ENCODE results near the gene RASA4B. TPM values are rescaled to one million over a fixed set of nuclear protein-coding genes. Genes with fewer than 3 reads are reported as not detected.

The RASA4B gene
- total RNA-seq, 1 donor: 4.6 TPM

- DNase-seq (ENCODE audit: low read depth): no peak
- no peak for TF ChIP-seq CTCF (IDR thresholded peaks at IDR 0.05; ENCODE audit: insufficient read depth, low read length)
- H3K4me3 ChIP-seq (ENCODE audit: low read depth, low read length): no peak overlapping the region
Measured at GRCh38 chr7:102471791-102472125, 45.8 kb downstream of the RASA4B start.

DNA sequence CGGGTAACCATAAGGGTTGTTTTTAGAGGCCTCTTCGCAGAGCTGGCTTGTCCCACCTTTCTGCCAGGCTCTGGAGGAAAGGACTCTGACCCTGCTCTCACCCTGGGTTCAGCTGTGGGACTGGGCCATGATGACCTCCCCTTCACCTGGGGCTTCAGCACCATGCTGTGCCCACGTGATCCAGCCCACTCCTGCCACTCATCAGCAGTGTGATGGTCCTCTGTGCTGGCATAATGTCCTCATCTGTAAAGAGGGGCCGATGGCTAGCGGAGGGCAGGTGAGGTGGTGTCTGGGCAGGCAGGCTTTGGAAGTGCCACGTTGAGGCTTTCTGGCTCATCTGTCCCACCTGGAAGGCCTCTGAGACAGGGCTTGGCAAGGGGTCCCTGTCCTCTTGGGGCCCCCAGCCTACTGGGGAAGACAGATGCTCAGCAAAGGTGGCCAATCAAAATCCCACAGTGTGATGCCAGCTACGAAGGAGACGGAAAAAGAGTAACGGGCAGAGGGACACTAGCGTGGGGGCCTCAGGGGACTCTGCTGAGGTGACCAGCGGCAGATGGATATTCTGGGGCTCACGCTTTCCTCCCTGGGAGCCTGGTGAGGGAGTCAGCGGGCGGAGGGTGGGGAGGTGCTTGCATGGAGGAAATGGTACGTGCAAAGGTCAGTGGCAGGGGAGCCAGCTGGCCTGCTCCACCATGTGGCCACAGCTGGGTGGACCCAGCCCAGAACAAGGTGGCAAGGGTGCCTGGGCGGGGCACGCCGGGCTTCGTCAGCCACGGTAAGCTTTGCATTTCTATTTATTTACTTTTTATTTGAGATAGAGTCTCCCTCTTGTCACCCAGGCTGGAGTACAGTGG lies 47.4 kb downstream of the RASA4B start:
- TF ChIP-seq CTCF (IDR thresholded peaks at IDR 0.05; ENCODE audit: insufficient read depth, low read length): no peak
- DNase-seq (ENCODE audit: low read depth): no peak

GRCh38 chr7:102469351-102469971 lies 48.1 kb downstream of the RASA4B start:
- no peak for DNase-seq (ENCODE audit: low read depth)
- TF ChIP-seq CTCF (IDR thresholded peaks at IDR 0.05; ENCODE audit: insufficient read depth, low read length): no peak
- no peak overlapping the region for H3K4me3 ChIP-seq (ENCODE audit: low read depth, low read length)

More for the DNA sequence above, 47.4 kb downstream of the RASA4B start:
- H3K4me3 ChIP-seq (ENCODE audit: low read depth, low read length): no peak overlapping the region

GRCh38 chr7:102468478-102469350 lies 48.9 kb downstream of the RASA4B start:
- DNase-seq (ENCODE audit: low read depth): no peak
- no peak overlapping the region for H3K4me3 ChIP-seq (ENCODE audit: low read depth, low read length)
- no peak for TF ChIP-seq CTCF (IDR thresholded peaks at IDR 0.05; ENCODE audit: insufficient read depth, low read length)

- TF ChIP-seq CTCF (IDR thresholded peaks at IDR 0.05; ENCODE audit: insufficient read depth, low read length): no peak
- no peak overlapping the region for H3K4me3 ChIP-seq (ENCODE audit: low read depth, low read length)
- DNase-seq (ENCODE audit: low read depth): no peak
Measured at GRCh38 chr7:102467581-102468477, 49.7 kb downstream of the RASA4B start.

DNA sequence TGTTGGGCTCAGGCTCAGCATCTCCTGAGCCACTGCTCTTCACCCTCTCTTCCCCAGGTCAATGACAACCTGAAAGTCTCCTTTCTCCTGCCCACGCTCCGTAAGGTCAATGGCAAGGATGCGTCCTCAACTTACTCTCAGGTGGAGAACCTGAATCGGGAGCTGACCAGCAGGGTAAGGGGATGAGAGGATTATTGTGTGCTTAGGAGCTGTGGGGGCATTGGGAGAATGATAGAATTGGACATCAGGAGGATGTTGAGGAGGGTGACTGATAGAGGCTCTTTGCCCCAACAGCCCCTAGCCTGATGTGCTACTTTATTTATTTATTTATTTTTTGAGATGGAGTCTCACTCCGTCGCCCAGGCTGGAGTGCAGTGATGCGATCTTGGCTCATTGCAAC lies 51.5 kb downstream of the RASA4B start:
- peak overlapping the region; percentile 100 for H3K4me3 ChIP-seq (ENCODE audit: low read depth, low read length)
- no peak for TF ChIP-seq CTCF (IDR thresholded peaks at IDR 0.05; ENCODE audit: insufficient read depth, low read length)
- DNase-seq (ENCODE audit: low read depth): no peak
